ENCODE measurements around the gene GNA14.
"Not testable (repeated sequence)": the region's sequence is repeated elsewhere in the genome, so short reads cannot be mapped to it uniquely, and the experiment has no call there.

The GNA14 gene

GRCh38 chr9:77440057-77440456 lies 208.1 kb downstream of the GNA14 start:
- no peak for DNase-seq

GRCh38 chr9:77438653-77439052 lies 209.5 kb downstream of the GNA14 start:
- no peak for DNase-seq

- no peak for DNase-seq
These were observed 212.4 kb downstream of the GNA14 start for GRCh38 chr9:77435688-77436087.

GRCh38 chr9:77435277-77435676 lies 212.8 kb downstream of the GNA14 start:
- DNase-seq = no peak

GRCh38 chr9:77433675-77434445 lies 214.3 kb downstream of the GNA14 start:
- DNase-seq = no peak

GRCh38 chr9:77432053-77432452 lies 216.1 kb downstream of the GNA14 start:
- DNase-seq = no peak

- no peak for DNase-seq
These were observed 218.2 kb downstream of the GNA14 start for GRCh38 chr9:77429928-77430327.

GRCh38 chr9:77427256-77427927 lies 220.7 kb downstream of the GNA14 start:
- no peak for DNase-seq

GRCh38 chr9:77426712-77427111 lies 221.4 kb downstream of the GNA14 start:
- no peak for DNase-seq

- DNase-seq = no peak
These were observed 223.1 kb downstream of the GNA14 start for GRCh38 chr9:77424993-77425392.

- DNase-seq = no peak
These were observed 224.3 kb downstream of the GNA14 start for GRCh38 chr9:77423841-77424240.

- no peak for DNase-seq
These were observed 225.2 kb downstream of the GNA14 start for GRCh38 chr9:77422969-77423368.

- no peak for DNase-seq
These were observed 226.4 kb downstream of the GNA14 start for GRCh38 chr9:77421506-77422265.

- DNase-seq = no peak
These were observed 227.5 kb downstream of the GNA14 start for GRCh38 chr9:77420641-77421040.

- DNase-seq = no peak
These were observed 229.9 kb downstream of the GNA14 start for GRCh38 chr9:77418226-77418625.

GRCh38 chr9:77417566-77417965 lies 230.6 kb downstream of the GNA14 start:
- DNase-seq = no peak

- DNase-seq = not testable (repeated sequence)
These were observed 239.6 kb downstream of the GNA14 start for GRCh38 chr9:77408521-77408920.

- DNase-seq = no peak
These were observed 244.9 kb downstream of the GNA14 start for GRCh38 chr9:77403239-77403638.

- DNase-seq = no peak
These were observed 245.8 kb downstream of the GNA14 start for GRCh38 chr9:77402286-77402685.

- no peak for DNase-seq
These were observed 248.2 kb downstream of the GNA14 start for GRCh38 chr9:77399964-77400363.

- DNase-seq = not testable (repeated sequence)
These were observed 249.5 kb downstream of the GNA14 start for GRCh38 chr9:77398581-77398980.

GRCh38 chr9:77392328-77392727 lies 255.8 kb downstream of the GNA14 start:
- DNase-seq = no peak

GRCh38 chr9:77391834-77392233 lies 256.3 kb downstream of the GNA14 start:
- DNase-seq = no peak

- DNase-seq = no peak
These were observed 261.9 kb downstream of the GNA14 start for GRCh38 chr9:77386187-77386586.
